Skin epidermis (tissue), 12 donors: ENCODE data around the gene TMEM106C.
"Not testable (repeated sequence)": the region's sequence is repeated elsewhere in the genome, so short reads cannot be mapped to it uniquely, and the experiment has no call there.

Experiments used
- H3K27ac ChIP-seq, 21 experiments: fragments of 200-600 bp; sonication (generic) in 11 of 21; one replicate each; pipeline ENCODE4 v1.5.0; 2020; ENCODE audit warnings: mild to moderate bottlenecking in 3 of 21, inconsistent platforms in 2 of 21, moderate library complexity in 2 of 21
- H3K4me3 ChIP-seq, 7 experiments: fragments of 200-600 bp; sonication (generic) in 2 of 7; one replicate each; pipeline ENCODE4 v1.5.0; 2020; ENCODE audit warnings: inconsistent platforms in 2 of 7, mild to moderate bottlenecking in 2 of 7, moderate library complexity in 1 of 7

The TMEM106C gene

GRCh38 chr12:47947341-47947740 is 16.1 kb upstream of the TMEM106C start:
- Histone ChIP-seq H3K4me3 (no peak overlapping the region), H3K27ac (peak overlapping the region in 1 of 21 experiments; percentile 45)

DNA sequence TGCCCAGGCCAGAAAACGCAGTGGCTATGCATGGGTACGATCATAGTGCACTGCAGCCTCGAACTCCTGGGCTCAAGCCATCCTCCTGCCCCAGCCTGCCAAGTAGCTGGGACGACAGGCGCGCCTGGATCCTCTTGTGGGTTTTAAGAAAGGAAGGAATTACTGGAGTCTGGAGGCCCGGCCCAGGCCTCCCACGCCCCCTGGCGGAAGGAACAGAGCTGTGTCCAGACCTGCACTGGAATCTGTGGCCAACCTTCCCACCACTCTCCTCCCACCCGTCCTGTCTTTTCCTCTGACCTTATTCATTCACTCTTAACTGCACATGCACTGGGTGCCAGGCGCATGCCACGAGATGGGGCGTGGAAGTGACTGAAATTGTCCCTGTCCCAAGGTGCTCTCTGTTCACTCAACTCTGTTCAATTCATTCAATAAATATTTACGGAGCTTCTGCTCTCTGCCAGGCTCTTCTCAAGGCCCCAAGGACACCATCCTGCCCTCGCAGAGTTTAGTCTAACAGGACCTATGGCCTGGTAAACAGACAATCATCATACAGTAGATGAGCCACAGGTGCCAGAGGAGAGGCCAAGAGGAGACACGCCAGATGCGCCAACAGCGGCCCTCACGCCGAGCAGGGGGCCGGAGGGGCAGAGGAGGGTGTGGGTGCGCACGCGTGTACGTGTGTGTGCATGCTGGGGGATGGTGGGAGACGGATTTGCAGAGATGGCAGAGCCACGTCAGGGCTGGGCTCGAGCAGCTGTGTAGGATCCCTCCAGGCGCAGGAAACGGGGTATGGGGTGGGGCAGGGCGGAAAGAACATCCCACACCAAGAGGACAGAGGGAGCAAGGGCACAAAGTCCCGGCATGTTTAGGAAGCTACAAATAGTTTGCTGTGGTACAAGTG is 13.7 kb upstream of the TMEM106C start:
- no peak overlapping the region for H3K4me3 ChIP-seq
- peak overlapping the region in 7 of 21 experiments; percentile 6 to 69 (median 38) for H3K27ac ChIP-seq

GRCh38 chr12:47950856-47951468 is 12.4 kb upstream of the TMEM106C start:
- Histone ChIP-seq H3K4me3 (no peak overlapping the region), H3K27ac (peak overlapping the region in 1 of 21 experiments; percentile 28)

DNA sequence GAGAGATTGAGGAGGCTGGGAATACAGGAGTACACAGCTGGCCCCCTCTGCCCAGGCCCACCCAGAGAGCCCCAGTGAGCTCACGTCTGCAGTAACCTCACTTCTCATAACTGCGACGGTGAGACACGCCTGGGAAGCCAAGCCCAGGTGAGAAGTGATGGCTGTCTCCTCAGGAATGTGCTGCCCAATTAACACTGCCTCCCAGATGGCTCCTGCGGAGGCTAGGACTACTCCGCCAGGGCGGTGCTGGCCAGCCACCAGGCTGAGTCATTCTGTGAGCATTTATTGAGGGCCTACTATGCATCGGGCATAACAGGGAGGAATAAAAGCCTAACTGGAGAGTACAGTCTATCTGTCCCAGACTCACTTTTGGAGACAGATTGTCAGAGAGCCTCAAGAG is 9.3 kb upstream of the TMEM106C start:
- no peak overlapping the region for H3K4me3 ChIP-seq
- peak overlapping the region in 2 of 21 experiments; percentile 39 to 72 for H3K27ac ChIP-seq

DNA sequence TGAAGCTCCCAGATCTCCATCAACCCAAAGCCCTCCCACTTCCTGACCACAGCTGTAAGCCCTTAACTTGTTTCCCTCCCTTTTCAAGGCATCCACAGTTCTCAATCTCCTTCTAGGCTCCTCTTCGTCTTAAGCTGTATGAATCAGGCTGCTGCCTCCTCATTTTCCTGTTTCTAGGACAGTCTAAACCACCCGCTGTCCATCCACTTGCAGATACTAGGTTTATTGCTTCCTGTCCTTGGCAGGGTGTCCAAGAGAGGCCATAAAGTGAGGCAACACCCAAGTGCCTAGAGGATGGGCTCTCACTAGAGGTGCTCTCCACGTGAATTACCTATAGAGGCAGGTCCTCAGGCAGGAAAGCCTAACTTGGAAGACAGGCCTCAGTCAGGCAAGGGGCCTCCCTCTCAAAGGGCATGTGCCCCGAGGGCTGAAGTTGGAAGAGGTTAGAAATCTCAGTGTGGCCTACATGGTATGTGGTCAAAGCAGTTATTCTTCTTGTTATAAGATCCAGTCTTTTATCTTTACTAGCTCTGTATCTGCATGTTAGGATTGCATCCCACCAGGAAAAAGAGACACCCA is 8.8 kb upstream of the TMEM106C start:
- Histone ChIP-seq H3K4me3 (no peak overlapping the region), H3K27ac (peak overlapping the region in 1 of 21 experiments; percentile 6)

- no peak overlapping the region for H3K27ac ChIP-seq
- H3K4me3 ChIP-seq: no peak overlapping the region
Observed at GRCh38 chr12:47955059-47955458, 8.3 kb upstream of the TMEM106C start.

- not testable (repeated sequence) for H3K27ac ChIP-seq, H3K4me3 ChIP-seq
Observed at GRCh38 chr12:47957671-47958070, 5.7 kb upstream of the TMEM106C start.

GRCh38 chr12:47962198-47962597 is 1.2 kb upstream of the TMEM106C start:
- Histone ChIP-seq H3K4me3 (no peak overlapping the region), H3K27ac (no peak overlapping the region)

- H3K27ac ChIP-seq: peak overlapping the region in 15 of 21 experiments; percentile 34 to 81 (median 64)
- peak overlapping the region; percentile 55 to 90 (median 76) for H3K4me3 ChIP-seq
Observed at GRCh38 chr12:47964106-47964728, 821 bp downstream of the TMEM106C start.

- Histone ChIP-seq H3K4me3 (no peak overlapping the region), H3K27ac (no peak overlapping the region)
Observed at GRCh38 chr12:47965581-47965980, 2.2 kb downstream of the TMEM106C start.

- Histone ChIP-seq H3K4me3 (no peak overlapping the region), H3K27ac (peak overlapping the region in 4 of 21 experiments; percentile 0 to 55 (median 12))
Observed at GRCh38 chr12:47967461-47968321, 4.3 kb downstream of the TMEM106C start.

- Histone ChIP-seq H3K4me3 (no peak overlapping the region), H3K27ac (no peak overlapping the region)
Observed at GRCh38 chr12:47969845-47970244, 6.4 kb downstream of the TMEM106C start.

DNA sequence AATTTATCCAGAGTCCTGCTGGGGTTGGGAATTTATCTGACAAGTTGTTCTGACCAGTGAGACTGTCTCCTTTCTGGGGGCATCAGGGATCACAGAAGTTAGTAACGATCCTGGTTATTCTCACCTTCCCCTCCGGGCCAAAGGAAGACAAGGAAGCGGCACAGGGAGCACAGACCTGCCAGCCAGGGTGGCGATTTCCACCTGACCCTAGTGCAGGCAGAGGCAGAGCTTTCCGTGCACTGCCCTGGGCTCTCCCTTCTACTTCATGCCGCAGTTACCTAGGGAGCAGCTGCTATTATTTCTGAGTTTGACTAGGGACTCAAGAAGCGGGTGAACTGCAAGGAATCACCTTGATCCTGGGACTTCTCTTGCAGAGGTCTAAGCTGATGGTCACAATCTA is 7.4 kb downstream of the TMEM106C start:
- Histone ChIP-seq H3K4me3 (no peak overlapping the region), H3K27ac (no peak overlapping the region)

DNA sequence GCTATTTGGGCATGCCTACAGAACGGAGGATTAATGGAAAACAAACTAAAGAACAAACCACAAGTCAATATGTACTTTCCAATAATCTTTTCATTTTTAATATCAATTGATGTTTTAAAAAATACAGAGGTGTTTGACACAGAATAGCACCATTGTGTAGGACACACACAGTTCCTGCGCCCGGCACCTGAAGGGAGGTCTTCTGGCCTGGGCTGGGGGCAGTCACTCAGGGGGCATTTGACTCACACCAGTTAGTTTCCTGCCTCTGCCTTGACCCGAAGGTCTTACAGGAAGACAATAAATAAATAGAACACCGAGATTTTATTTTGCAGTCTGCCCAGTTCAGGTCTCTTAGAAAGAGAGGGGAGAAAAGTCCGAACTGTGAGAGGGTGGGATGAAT is 9.5 kb downstream of the TMEM106C start:
- H3K4me3 ChIP-seq: no peak overlapping the region
- H3K27ac ChIP-seq: no peak overlapping the region

DNA sequence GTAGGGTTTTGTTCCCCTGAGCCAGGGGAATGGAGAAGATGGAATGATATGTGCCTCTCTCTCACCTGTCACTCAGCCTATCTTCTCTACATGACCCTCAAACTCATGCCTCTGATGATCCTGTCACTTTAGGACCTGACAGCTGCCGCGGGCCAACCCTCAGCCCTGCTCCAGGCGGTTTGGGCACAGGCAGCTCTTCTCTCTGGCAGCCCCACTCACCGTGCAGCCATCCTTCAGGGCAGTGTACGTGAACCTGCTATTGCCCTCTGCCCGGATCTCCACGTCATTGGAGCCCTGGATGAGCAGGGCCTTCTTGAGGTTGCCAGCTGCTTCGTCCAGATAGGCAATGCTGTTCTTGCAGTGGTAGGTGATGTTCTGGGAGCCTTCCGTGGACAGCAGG is 10.5 kb downstream of the TMEM106C start:
- no peak overlapping the region for H3K27ac ChIP-seq
- H3K4me3 ChIP-seq: no peak overlapping the region

- H3K4me3 ChIP-seq: no peak overlapping the region
Observed at GRCh38 chr12:47975036-47975620, 11.7 kb downstream of the TMEM106C start.

GRCh38 chr12:47975816-47976215 is 12.4 kb downstream of the TMEM106C start:
- H3K4me3 ChIP-seq: no peak overlapping the region
- no peak overlapping the region for H3K27ac ChIP-seq

More at GRCh38 chr12:47975036-47975620, 11.7 kb downstream of the TMEM106C start:
- no peak overlapping the region for H3K27ac ChIP-seq

DNA sequence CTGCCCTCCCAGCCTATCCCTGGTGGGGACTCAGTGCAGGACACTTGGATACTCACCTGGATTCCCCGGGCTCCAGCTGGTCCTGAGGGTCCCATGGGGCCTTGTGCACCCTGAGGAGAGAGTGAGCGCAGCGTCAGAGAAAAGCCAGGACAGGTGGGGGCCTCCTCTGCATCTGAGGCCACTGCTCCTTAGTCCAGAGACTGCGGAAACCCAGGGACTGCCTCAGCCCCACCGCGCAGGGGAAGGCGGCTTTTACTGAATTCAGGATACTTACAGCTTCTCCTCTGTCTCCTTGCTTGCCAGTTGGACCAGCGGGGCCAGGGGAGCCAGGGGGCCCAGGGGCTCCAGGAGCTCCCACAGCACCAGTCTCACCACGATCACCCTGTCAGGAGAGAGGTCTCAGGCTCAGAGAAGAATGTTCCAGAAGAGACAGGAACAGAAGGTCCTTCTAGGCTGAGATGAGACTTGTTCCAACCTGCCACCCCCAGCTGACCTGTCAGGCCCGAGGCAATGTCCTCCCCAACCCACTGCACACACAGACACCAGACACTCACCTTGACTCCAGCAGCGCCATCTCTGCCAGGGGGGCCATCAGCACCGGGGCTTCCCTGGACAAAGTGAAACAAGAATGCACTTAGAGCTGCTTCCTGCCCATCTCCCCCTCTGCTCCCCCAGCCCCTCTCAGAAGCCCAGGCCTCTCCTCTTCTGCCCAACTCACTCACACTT is 13.8 kb downstream of the TMEM106C start:
- Histone ChIP-seq H3K27ac (no peak overlapping the region), H3K4me3 (no peak overlapping the region)
